Right lobe of liver (tissue), 6 donors: ENCODE data around the gene ADARB2. TPM values are rescaled to one million over a fixed set of nuclear protein-coding genes. Genes with fewer than 3 reads are reported as not detected.

Experiments
- ATAC-seq, 4 donors: fragments of 200-7000 bp; cut with Tn5 transposase; one replicate each; pipeline ENCODE4 v1.9.1; 2020; ENCODE audit warnings: mild to moderate bottlenecking in 4 of 4, moderate library complexity in 4 of 4
- DNase-seq, 3 donors: peaks; one replicate each; pipeline ENCODE4 v3.0.0-alpha.2; 2020
- H3K27ac ChIP-seq, 3 donors: fragments of 200-600 bp; one replicate each; pipeline ENCODE4 v1.8.0; 2022
- H3K27me3 ChIP-seq, 2 donors: fragments of 200-600 bp; one replicate each; pipeline ENCODE4 v1.8.0; 2022
- H3K36me3 ChIP-seq, 4 donors: fragments of 200-600 bp; sonication (generic) in 1 of 4; one replicate each; pipeline versions ENCODE4 v1.5.1 to v1.8.0; 2017 to 2022; ENCODE audit warnings: control low read depth in 1 of 4
- H3K4me1 ChIP-seq, 4 donors: fragments of 200-600 bp; sonication (generic) in 1 of 4; one replicate each; pipeline versions ENCODE4 v1.5.1 to v1.8.0; 2017 to 2022; ENCODE audit warnings: control low read depth in 1 of 4
- H3K4me3 ChIP-seq, 3 donors: fragments of 200-600 bp; one replicate each; pipeline ENCODE4 v1.8.0; 2022
- H3K9me3 ChIP-seq, 4 donors: fragments of 200-600 bp; sonication (generic) in 1 of 4; one replicate each; pipeline versions ENCODE4 v1.5.1 to v1.8.0; 2017 to 2022; ENCODE audit warnings: control low read depth in 1 of 4
- POLR2A ChIP-seq: fragments of 450-650 bp; IDR thresholded peaks from one replicate; pipeline ENCODE4 v1.6.1; 2017; ENCODE audit warnings: antibody characterized with exemption, mild to moderate bottlenecking
- WGBS: methylation state at CpG from one replicate; pipeline ENCODE4 v1.1.6; 2018; ENCODE audit warnings: low coverage, low lambda C conversion rate; ENCODE audit not compliant: insufficient coverage; ENCODE audit errors: missing lambda C conversion rate; 5-methylcytosine and 5-hydroxymethylcytosine counted together
- intact Hi-C, 2 donors: fragments of 100-400 bp; cut with DNase I; formaldehyde crosslinking; loops; one replicate each; pipeline versions ENCODE4 v1.11.2 to v1.14.1; 2022
- total RNA-seq, 6 experiments: library from RNA; depleted of rRNA in 2 of 6; stranded (reverse); fragments of >200 nt in 2 of 6; fragmentation: NEBNext Ultra II Directional in 3 of 6; extraction: Animal tissue kit (Norgen Biotek cat#: 25700) in 3 of 6; gene quantifications; one replicate each; pipeline versions ENCODE4 v1.1.0 to v1.2.4, GENCODE V29; 2016 to 2023
- TF ChIP-seq, protein P1 (sequence below), 4 donors: fragments of 200-600 bp in 3 of 4; fragments of 450-650 bp in 1 of 4; IDR thresholded peaks; one replicate each; pipeline versions ENCODE4 v1.5.1 to v1.8.0; 2016 to 2022; ENCODE audit warnings: antibody characterized with exemption in 4 of 4, mild to moderate bottlenecking in 2 of 4
- donor health status: DM: no; HTN: yes; CAD: no.
- donor health status: DM: no; HTN: no; CAD: no.
- donor health status: DM: no; HTN: no; CAD: no.
- donor health status: DM: no; HTN: yes; CAD: no.
- donor health status: DM: no; HTN: yes; CAD: no.

Gene ADARB2
- total RNA-seq, 6 experiments from 2014 or later, result 0.07 to 0.68 (median 0.42) TPM

DNA sequence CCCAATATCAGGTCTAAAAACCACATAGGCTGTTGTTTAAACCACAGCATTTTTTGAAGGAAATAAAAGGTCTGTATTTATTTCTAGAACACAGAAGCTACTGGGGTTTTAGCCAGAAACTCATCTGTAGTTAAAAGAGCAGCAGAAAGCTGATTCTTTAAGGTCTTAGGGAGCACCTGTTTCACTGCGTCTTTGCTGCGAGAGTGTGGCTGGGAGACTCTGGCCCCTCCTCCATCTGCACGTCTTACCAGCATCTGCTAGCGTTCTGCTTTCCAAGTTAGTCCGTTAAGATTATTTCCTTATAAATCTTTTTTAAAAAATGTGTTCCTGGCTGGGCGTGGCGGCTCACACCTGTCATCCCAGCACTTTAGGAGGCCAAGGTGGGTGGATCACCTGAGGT is 95.9 kb downstream of the ADARB2 start:
- DNase-seq (no peak), ATAC-seq (no peak)
- intact Hi-C loops, result no loop called here
- Histone ChIP-seq H3K9me3 (no peaks in the 10 kb centered on the region), H3K36me3 (no peaks in the 10 kb centered on the region), H3K4me1 (no peaks in the 10 kb centered on the region), H3K27me3 (no peaks in the 10 kb centered on the region), H3K4me3 (no peak overlapping the region), H3K27ac (no peak overlapping the region)
- TF ChIP-seq, protein P1, sequence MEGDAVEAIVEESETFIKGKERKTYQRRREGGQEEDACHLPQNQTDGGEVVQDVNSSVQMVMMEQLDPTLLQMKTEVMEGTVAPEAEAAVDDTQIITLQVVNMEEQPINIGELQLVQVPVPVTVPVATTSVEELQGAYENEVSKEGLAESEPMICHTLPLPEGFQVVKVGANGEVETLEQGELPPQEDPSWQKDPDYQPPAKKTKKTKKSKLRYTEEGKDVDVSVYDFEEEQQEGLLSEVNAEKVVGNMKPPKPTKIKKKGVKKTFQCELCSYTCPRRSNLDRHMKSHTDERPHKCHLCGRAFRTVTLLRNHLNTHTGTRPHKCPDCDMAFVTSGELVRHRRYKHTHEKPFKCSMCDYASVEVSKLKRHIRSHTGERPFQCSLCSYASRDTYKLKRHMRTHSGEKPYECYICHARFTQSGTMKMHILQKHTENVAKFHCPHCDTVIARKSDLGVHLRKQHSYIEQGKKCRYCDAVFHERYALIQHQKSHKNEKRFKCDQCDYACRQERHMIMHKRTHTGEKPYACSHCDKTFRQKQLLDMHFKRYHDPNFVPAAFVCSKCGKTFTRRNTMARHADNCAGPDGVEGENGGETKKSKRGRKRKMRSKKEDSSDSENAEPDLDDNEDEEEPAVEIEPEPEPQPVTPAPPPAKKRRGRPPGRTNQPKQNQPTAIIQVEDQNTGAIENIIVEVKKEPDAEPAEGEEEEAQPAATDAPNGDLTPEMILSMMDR (IDR thresholded peaks at IDR 0.05), result no peak
- 42% methylated on average over 7 of the region's 7 CpGs for WGBS

GRCh38 chr10:1638889-1639419 is 98.4 kb downstream of the ADARB2 start:
- H3K4me3 ChIP-seq, result no peak overlapping the region
- no peak overlapping the region for H3K27ac ChIP-seq
- DNase-seq (no peak), ATAC-seq (peak in 1 of 4 donors; percentile 18)
- no peaks in the 10 kb centered on the region for H3K9me3 ChIP-seq
- TF ChIP-seq POLR2A, result no peak
- TF ChIP-seq, protein P1 (IDR thresholded peaks at IDR 0.05), result no peak
- WGBS, result 30% methylated on average over 3 of the region's 7 CpGs
- intact Hi-C loops, result no loop called here
- no peaks in the 10 kb centered on the region for H3K27me3 ChIP-seq
- no peaks in the 10 kb centered on the region for H3K4me1 ChIP-seq
- H3K36me3 ChIP-seq, result no peaks in the 10 kb centered on the region

DNA sequence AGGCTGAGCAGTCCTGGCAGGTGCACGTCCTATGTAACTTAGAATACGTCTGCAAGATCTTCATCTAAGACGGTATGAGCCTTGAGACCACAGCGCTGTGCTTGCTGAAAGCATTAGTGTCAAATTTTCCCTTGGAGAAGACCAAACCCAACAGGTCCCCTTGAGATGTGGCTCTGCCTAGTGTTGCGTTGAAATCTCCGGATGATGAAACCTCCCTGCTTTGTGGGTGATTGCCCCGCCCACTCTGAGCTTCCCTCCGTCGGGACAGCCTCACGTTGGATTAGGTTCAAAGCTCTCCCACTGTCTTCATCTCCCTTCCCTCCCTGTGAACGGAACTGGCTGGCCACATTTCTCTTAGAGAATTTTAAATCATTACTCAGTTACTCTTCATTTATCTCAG is 102.0 kb downstream of the ADARB2 start:
- DNase-seq (no peak), ATAC-seq (no peak)
- no peaks in the 10 kb centered on the region for H3K4me1 ChIP-seq
- 27% methylated on average over 9 of the region's 11 CpGs for WGBS
- H3K27me3 ChIP-seq, result no peaks in the 10 kb centered on the region
- H3K9me3 ChIP-seq, result no peaks in the 10 kb centered on the region
- TF ChIP-seq, protein P1 (IDR thresholded peaks at IDR 0.05), result no peak
- TF ChIP-seq POLR2A, result no peak
- no peak overlapping the region for H3K4me3 ChIP-seq
- intact Hi-C loops, result no loop called here
- no peaks in the 10 kb centered on the region for H3K36me3 ChIP-seq
- no peak overlapping the region for H3K27ac ChIP-seq

DNA sequence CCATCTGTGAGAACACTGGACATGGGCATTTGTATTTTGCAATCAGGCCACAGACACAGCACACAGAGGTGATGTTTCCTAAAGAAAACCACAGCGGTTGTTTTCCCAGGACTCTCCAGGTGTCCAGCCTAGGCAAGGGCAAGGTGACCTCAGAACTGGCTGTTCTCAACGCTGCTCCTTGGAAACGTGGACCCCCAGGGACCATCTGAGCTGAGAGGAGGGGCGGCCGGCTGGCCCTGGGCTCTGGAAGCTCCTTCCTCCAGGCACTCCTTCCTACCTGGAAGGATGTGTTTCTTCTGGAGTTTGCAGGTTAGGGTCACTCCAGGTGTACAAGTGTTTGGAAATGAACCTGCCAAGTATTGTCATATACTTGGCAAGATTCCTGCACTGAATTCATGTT is 103.1 kb downstream of the ADARB2 start:
- H3K36me3 ChIP-seq, result no peaks in the 10 kb centered on the region
- H3K9me3 ChIP-seq, result no peaks in the 10 kb centered on the region
- WGBS, result no CpG with 5 or more reads among the region's 5 CpGs
- no peaks in the 10 kb centered on the region for H3K4me1 ChIP-seq
- intact Hi-C loops, result no loop called here
- no peak overlapping the region for H3K27ac ChIP-seq
- H3K4me3 ChIP-seq, result no peak overlapping the region
- TF ChIP-seq, protein P1 (IDR thresholded peaks at IDR 0.05), result no peak
- TF ChIP-seq POLR2A, result no peak
- DNase-seq, result no peak
- ATAC-seq, result no peak
- no peaks in the 10 kb centered on the region for H3K27me3 ChIP-seq

- 67% methylated on average over 7 of the region's 13 CpGs for WGBS
- Histone ChIP-seq H3K4me3 (no peak overlapping the region), H3K4me1 (no peaks in the 10 kb centered on the region), H3K27me3 (no peaks in the 10 kb centered on the region), H3K9me3 (no peaks in the 10 kb centered on the region), H3K27ac (no peak overlapping the region), H3K36me3 (no peaks in the 10 kb centered on the region)
- DNase-seq (no peak), ATAC-seq (peak in 1 of 4 donors; percentile 19)
- intact Hi-C loops, result no loop called here
- TF ChIP-seq, protein P1 (IDR thresholded peaks at IDR 0.05), result no peak
- no peak for TF ChIP-seq POLR2A
Observed at GRCh38 chr10:1633783-1634182, 103.5 kb downstream of the ADARB2 start.
